ENCODE data around the gene INS. TPM values are rescaled to one million over a fixed set of nuclear protein-coding genes. Genes with fewer than 3 reads are reported as not detected.
A peak's percentile ranks its signal among the peaks of the same experiment; 100 is the strongest.

The INS gene
- total RNA-seq, 4 donors from 2014 or later = not detected

- DNase-seq = no peak
- in situ Hi-C loops (cut with MboI; ENCODE audit: low pct_ligation_motif_present in 1 of 4, low pct_unique_long_range_greater_than_20kb in 1 of 4, low sequenced_read_pairs in 3 of 4) = loop anchor here in 2 of 4 donors (10.0 to 25.0 kb wide), 4 partner anchors 89 to 226 kb away; partner anchors contain the start of gene TSSC4 (in 1 of the 2)
- no peak for TF ChIP-seq POLR2A (IDR thresholded peaks at IDR 0.05)
- TF ChIP-seq EP300 (IDR thresholded peaks at IDR 0.05; ENCODE audit: low read depth) = no peak
- TF ChIP-seq POLR2AphosphoS5 (IDR thresholded peaks at IDR 0.05) = no peak
- no peak for TF ChIP-seq CTCF (IDR thresholded peaks at IDR 0.05)
Measured at GRCh38 chr11:2198621-2199365, 37.8 kb upstream of the INS start.

GRCh38 chr11:2197771-2198520 is 36.9 kb upstream of the INS start:
- 69 to 75% methylated on average over 3 to 26 of the region's 28 CpGs for WGBS, 2 donors (ENCODE audit: low coverage in 1 of 2)
- in situ Hi-C loops (cut with MboI; ENCODE audit: low pct_ligation_motif_present in 1 of 4, low pct_unique_long_range_greater_than_20kb in 1 of 4, low sequenced_read_pairs in 3 of 4) = loop anchor here in 2 of 4 donors (10.0 to 25.0 kb wide), 4 partner anchors 89 to 227 kb away; partner anchors contain the start of gene TSSC4 (in 1 of the 2)
- TF ChIP-seq POLR2A (IDR thresholded peaks at IDR 0.05) = no peak
- no peak for TF ChIP-seq EP300 (IDR thresholded peaks at IDR 0.05; ENCODE audit: low read depth)
- no peak for TF ChIP-seq POLR2AphosphoS5 (IDR thresholded peaks at IDR 0.05)
- no peak for TF ChIP-seq CTCF (IDR thresholded peaks at IDR 0.05)
- no peak overlapping the region for H3K4me3 ChIP-seq
- H3K9me3 ChIP-seq = no peaks in the 10 kb centered on the region
- peaks cover 5% of the 10 kb centered on the region for H3K27me3 ChIP-seq
- H3K27ac ChIP-seq = no peak overlapping the region
- intact Hi-C loops (cut with DNase I; ENCODE audit: low total_unique reads) = loop anchor here (1.0 to 10.0 kb wide), 3 partner anchors 99 to 327 kb away; no protein-coding TSS in a partner anchor
- H3K4me1 ChIP-seq = peaks cover 0 to 13% (median 12%) of the 10 kb centered on the region in 4 donors
- DNase-seq = no peak
- no peaks in the 10 kb centered on the region for H3K36me3 ChIP-seq

More at GRCh38 chr11:2198621-2199365, 37.8 kb upstream of the INS start:
- WGBS, 2 donors (ENCODE audit: low coverage in 1 of 2) = 90 to 100% methylated on average over 1 to 17 of the region's 21 CpGs
- Histone ChIP-seq H3K4me1 (peaks cover 0 to 18% (median 16%) of the 10 kb centered on the region in 4 donors), H3K27me3 (peaks cover 5% of the 10 kb centered on the region), H3K4me3 (no peak overlapping the region), H3K27ac (no peak overlapping the region), H3K9me3 (no peaks in the 10 kb centered on the region), H3K36me3 (no peaks in the 10 kb centered on the region)
- intact Hi-C loops (cut with DNase I; ENCODE audit: low total_unique reads) = loop anchor here (5.0 to 10.0 kb wide), 2 partner anchors 99 to 326 kb away; no protein-coding TSS in a partner anchor

- in situ Hi-C loops (cut with MboI; ENCODE audit: low pct_ligation_motif_present in 1 of 4, low pct_unique_long_range_greater_than_20kb in 1 of 4, low sequenced_read_pairs in 3 of 4) (loop anchor here in 2 of 4 donors (10.0 to 25.0 kb wide), 4 partner anchors 90 to 228 kb away; partner anchors contain the start of gene TSSC4 (in 1 of the 2)), intact Hi-C loops (cut with DNase I; ENCODE audit: low total_unique reads) (loop anchor here (1.0 to 10.0 kb wide), 3 partner anchors 100 to 328 kb away; no protein-coding TSS in a partner anchor)
- Histone ChIP-seq H3K27ac (no peak overlapping the region), H3K4me1 (peaks cover 0 to 7% (median 5%) of the 10 kb centered on the region in 4 donors), H3K27me3 (peaks cover 10% of the 10 kb centered on the region), H3K36me3 (no peaks in the 10 kb centered on the region), H3K9me3 (no peaks in the 10 kb centered on the region), H3K4me3 (no peak overlapping the region)
- TF ChIP-seq POLR2AphosphoS5 (IDR thresholded peaks at IDR 0.05) (no peak), CTCF (IDR thresholded peaks at IDR 0.05) (peak; percentile 83 to 93 (median 90)), EP300 (IDR thresholded peaks at IDR 0.05; ENCODE audit: low read depth) (no peak), POLR2A (IDR thresholded peaks at IDR 0.05) (no peak)
- peak; percentile 83 for DNase-seq
- 10 to 19% methylated on average over 3 to 13 of the region's 23 CpGs for WGBS, 2 donors (ENCODE audit: low coverage in 1 of 2)
Measured at GRCh38 chr11:2196970-2197770, 36.2 kb upstream of the INS start.

All from transverse colon (tissue), 4 donors.